HPDE6-E6E7 (cell line): ENCODE results near the gene MAD1L1.

Source experiments
- DNase-seq: peaks from one replicate; pipeline ENCODE4 v3.0.0; 2011; ENCODE audit warnings: missing footprints; ENCODE audit errors: extremely low spot score

MAD1L1 gene

GRCh38 chr7:2218444-2218785, 14.3 kb downstream of the MAD1L1 start:
- DNase-seq = no peak

GRCh38 chr7:2217716-2218443, 14.9 kb downstream of the MAD1L1 start:
- no peak for DNase-seq

GRCh38 chr7:2217206-2217605, 15.5 kb downstream of the MAD1L1 start:
- DNase-seq = no peak

- no peak for DNase-seq
These were observed 16.9 kb downstream of the MAD1L1 start for GRCh38 chr7:2215851-2216250.

GRCh38 chr7:2214636-2215035, 18.1 kb downstream of the MAD1L1 start:
- DNase-seq = no peak

GRCh38 chr7:2213551-2214215, 19.1 kb downstream of the MAD1L1 start:
- DNase-seq = no peak

- no peak for DNase-seq
These were observed 19.8 kb downstream of the MAD1L1 start for GRCh38 chr7:2212906-2213305.

- DNase-seq = no peak
These were observed 20.8 kb downstream of the MAD1L1 start for GRCh38 chr7:2211926-2212325.

GRCh38 chr7:2211259-2211880, 21.4 kb downstream of the MAD1L1 start:
- no peak for DNase-seq

- DNase-seq = no peak
These were observed 22.0 kb downstream of the MAD1L1 start for GRCh38 chr7:2210551-2211258.

- DNase-seq = no peak
These were observed 22.8 kb downstream of the MAD1L1 start for GRCh38 chr7:2209961-2210323.

GRCh38 chr7:2209146-2209960, 23.4 kb downstream of the MAD1L1 start:
- no peak for DNase-seq

GRCh38 chr7:2208712-2209111, 24.0 kb downstream of the MAD1L1 start:
- DNase-seq = no peak

GRCh38 chr7:2205036-2205780, 27.5 kb downstream of the MAD1L1 start:
- DNase-seq = no peak

GRCh38 chr7:2204446-2204845, 28.3 kb downstream of the MAD1L1 start:
- no peak for DNase-seq

GRCh38 chr7:2203766-2204300, 28.9 kb downstream of the MAD1L1 start:
- DNase-seq = no peak

GRCh38 chr7:2202901-2203765, 29.6 kb downstream of the MAD1L1 start:
- no peak for DNase-seq

GRCh38 chr7:2202361-2202761, 30.4 kb downstream of the MAD1L1 start:
- DNase-seq = no peak

GRCh38 chr7:2201686-2202360, 30.9 kb downstream of the MAD1L1 start:
- no peak for DNase-seq
